Measurements from ENCODE around the gene FOXN3.

FOXN3 gene

DNA sequence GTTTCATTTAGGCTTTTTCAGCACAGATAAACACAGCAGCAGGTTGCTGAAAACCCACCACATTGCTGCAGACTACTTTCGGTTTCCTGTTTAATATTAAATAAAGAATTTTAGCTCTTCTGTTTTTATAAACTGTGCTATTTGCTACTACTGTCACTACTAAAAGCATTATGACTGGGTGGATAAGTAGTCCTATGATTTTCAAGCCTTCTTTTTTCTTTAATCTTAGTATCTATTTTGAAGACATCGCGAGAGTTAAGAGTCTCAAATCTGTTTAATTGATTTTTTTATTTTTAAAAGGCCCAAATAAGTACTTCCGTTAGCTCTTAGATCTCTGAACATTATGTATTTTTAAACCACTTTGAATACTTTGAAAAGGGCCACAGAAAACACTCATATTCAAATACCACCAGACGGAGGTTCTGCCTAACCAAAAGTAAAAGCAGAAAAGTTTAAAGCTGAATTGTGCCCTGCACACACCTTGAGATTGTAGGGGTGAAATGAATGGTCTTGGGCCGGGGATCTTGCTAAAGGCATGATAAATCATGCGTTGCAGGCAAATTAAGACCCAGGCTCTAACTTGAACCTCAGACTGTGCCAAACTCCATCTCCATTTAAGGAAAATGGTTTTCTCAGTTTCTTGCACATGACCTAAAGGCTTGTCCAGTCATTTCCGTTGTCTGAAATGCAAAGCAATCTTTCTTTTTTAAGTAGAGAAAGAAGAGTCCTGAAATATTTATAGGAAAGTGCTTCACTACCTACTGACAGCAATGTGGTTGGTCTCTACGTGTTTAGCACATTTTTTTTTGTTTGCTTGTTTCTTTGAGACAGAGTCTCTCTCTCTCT, 13.6 kb upstream of the FOXN3 start:
- DNase-seq = peak; percentile 88

DNA sequence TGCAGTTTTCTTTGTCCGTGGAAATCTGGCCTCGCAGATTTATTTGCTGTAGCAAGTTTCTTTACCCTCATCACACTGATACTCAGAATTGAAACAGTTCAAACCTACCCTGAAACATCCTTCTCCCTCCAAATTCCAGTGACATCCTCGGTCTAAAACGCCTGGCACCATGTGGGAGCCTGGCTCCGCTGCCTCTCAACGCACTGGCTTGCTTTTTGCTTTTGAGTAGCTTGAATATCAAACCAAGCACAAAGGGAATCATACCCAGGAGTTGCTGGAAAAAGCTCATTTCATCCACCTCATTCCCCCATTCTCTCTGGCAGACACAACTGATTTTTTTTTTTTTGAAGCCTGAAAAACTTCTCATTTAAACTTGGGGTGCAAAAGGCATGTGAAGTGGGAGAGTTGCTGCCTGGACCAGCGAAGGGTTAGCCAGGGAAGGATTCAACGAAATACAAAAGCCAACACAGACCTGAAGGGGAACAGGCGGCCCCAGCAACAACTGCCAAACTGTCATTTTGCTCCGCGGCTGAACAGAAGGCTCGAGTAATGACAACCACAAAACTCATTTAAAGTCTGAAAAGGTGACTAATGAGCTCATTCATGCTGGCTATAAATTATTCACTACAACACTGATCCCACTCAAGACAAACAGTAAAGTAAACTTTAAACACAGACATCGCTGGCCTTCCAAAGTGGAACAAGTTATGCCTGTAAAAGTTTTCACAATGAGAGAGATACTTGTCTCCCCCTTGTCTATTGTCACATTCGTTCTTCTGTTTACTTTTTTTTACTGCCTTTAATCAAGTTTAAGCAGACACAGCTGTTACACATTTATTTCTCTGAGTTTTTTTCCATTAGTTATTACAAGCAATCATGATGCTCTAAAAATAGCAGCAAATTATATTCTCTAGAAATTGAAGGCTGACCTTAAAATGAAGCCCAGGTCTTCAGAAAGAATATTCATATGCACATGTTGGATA, 12.5 kb upstream of the FOXN3 start:
- peak; percentile 86 for DNase-seq

DNA sequence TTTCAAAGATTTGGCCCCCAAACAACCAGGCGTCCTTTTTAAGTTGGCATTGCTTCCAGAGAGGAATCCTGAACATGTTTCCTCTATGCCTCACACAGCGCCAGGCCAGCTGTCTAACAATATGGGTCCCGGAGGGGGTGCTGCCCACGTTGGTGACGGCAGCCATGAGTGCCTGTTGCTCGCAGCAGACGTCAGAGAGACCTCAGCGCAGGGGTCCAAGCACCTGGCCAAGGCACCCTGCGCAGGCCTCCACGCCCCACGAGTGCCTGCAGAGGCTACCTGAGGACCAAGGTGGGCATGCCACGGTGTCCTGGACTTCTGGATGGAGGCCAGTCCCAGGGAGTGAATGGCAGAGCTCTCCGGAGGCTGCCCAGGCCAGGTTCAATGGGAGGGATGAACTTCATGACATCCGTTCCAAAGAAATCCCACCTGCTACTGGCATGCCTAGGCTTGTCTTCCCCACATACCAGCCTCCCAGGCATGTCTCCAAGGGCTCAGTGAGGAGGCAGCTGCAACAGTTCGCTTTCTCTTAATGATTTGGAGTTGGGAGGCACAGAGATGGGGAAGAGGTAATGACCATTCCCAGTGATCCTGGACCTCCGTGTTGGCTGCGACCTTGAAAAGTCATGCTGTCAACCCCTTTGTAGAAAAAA, 11.6 kb upstream of the FOXN3 start:
- no peak for DNase-seq

DNA sequence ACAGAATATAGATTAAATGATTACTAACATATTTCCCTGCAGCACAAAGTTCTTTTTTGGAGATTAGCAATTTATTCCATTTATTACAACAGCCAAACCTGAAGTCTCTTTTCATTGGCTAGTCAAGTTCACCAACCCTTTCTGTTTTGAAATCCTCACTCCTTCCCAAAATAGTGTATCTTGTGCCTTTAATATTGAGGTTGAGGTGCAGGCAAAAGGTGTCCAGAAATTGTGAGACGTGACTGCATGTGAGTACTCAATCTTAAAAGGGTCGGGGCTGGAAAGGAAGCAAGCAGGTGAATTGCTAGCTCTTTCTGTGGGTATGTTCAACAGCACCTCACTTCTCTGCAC, 11.1 kb upstream of the FOXN3 start:
- no peak for DNase-seq

DNA sequence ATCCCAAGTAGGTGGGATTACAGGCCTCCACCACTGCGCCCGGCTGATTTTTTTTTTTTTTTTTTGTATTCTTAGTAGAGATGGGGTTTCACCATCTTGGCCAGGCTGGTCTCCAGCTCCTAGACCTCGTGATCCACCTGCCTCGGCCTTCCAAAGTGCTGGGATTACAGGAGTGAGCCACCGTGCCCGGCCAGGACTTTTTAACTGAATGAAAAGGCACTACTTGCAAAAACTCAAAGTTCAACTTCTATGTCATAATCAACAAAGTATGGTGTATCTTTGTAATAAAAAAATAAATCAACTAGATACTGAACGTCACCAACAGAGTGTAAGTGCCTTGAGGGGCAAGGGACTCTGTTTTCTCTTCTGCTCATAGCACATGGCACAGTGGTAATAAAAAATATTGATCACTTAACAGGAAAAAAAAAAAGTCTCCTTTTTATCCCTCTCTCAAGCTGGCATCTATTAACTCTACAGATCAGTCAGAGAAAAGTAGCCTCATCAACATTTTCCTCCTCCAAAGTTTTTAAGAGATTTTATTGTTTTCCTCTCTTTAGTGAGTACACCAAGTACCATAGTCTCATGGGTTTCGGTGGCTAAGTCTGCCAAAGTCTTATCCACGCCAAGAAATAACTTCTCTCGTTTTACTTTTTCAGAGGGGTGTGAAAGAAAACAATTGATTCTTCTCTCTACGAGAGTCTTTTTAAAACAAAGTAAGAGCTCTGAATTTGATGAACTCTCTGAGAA, 10.6 kb upstream of the FOXN3 start:
- DNase-seq = no peak

DNA sequence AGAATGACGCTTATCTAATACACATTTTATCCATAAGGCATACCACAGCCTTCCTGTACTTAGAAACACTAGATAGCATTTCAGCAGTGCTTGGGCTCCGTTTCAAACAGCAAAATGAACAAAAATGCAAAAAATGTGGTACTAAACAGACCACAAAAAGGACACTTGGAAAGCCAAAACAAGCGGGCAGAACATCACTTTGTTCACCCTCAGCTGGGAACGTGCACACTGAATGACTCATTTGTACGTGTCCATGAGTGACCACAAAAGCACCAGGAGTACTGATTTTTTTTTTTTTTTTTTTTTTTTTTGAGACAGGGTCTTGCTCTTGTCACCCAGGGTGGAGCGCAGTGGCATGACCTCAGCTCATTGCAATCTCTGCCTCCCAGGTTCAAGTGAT, 8.9 kb upstream of the FOXN3 start:
- DNase-seq = peak; percentile 69

DNA sequence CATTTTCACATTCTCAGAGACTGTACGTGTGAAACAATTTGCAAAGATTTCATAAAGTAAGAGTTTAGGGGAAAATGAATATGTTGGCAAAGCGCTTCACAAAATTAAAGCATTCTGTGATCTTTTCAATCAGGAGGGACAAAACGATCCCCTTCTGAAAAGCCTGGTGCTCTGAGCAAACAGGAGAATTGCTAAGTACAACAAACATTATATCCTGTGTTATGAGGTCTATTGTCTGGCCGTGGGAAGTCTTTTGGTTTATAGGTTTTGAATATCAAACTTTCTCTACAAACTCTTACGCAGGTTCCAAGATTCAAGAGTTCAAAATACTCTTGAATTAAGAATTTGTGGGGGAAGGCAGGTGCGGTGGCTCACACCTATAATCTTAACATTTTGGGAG, 7.2 kb upstream of the FOXN3 start:
- no peak for DNase-seq

DNA sequence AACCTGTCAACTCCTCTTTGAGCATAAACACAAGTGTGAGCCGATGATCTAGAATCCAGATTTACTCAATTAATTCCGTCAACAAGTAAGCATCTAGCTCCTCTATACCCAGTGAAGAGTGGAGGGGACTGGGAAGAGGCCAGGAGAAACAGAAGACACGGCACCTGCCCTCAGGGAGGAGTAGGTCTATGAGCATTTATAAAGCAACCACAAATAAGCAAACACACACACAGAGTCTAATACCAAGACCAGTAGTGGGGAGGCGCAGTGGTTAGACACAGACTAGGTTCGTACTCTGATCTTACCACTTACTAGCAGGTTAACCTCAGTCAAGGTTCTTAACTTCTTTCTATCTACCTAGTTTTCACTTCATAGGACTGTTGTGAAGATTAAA, 5.9 kb upstream of the FOXN3 start:
- no peak for DNase-seq

DNA sequence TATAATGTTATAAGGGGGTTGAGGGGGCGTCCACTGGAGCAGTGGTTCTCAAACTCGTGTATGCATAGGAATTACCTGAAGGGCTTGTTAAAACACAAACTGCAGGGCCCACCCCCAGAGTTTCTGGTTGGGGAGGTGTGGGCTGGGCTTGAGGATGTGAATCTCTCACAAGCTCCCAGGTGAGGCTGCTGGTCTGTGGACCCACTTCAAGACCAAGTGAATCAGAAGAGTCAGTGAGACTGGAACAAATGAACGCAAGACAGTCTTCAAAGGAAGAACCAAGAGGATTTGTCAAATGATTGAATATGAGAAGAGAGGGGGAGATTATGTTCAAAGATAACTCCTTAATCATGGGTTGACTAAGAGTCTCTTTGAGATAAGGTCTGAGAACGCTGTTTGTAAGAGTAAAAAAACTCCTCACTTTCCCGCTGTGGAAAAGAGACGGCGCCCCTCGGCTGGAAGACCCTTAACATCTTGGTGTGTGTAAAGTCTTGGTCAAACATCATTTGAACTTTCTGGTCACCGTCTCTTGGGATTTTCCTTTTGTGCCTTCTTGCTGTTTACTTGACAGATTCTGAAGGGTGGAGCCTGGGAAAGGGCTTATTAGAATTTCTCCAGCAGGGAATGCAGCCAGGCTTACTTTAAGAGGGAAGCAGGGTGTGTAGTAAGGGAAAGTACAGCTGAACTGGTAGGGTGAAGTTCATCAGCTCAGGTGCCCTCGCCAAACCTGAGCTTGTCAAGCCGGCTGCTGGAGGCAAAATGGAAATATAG, 5.3 kb upstream of the FOXN3 start:
- DNase-seq = peak; percentile 40

DNA sequence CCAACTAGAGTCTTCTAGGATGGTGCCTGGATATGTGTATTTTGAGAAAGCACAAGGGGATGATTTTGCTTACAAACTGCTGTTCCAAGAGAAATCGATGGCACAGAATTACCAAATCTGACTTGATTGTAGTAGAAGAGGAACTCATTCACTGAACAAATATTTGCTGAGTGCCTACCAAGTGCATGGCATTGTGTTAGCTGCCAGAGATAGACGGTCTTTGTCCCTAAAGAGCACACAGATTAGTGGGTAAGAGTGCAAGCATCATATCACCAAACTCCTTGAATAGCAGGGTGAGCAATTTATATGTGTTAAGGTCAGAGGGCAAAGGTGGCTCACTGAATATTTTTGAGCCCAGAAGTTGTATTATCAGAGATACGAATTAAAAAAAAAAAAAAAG, 3.5 kb upstream of the FOXN3 start:
- no peak for DNase-seq

DNA sequence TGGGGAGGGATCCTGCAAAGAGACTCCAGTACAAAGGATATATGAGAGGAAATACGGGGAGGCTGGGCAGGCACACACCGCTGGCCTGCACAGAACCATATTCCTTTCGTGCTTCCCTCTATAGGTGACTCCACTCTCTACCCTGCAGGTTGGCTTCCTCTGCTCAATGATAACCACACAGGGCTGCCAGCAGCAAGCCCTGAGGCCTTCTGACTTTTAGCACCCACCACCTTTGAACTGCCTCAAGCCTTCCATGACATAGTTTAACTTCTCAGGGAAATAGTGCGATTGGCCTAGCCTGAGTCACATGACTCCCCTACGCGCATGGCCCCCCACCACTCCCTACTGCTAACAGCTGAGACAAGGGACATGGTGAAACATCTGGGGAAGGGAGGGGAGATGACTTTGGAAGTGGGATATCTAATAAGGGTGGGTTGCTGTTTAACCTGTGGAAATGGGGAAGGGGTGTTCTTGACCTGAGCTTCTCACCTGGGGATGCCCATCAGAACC, 3.0 kb upstream of the FOXN3 start:
- DNase-seq = no peak

DNA sequence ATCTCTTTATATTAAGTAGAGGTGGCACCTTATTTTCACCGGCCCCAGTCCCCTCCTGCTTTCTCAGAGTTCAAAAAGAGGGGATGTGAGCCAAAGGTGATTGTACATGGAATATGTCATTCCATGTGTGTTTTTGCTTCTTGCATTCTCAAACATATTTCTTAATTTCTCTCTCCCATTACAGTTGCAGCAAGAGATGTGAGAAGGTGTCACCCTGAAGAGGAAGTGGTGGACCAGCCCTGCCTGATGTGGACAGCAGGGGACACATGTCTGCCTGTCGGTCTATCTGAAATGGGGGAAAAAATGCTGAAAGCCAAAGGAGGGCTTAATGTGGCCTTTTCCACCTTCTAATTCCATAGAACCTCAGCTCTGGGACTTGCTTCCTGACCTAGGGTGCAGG, 1.9 kb upstream of the FOXN3 start:
- no peak for DNase-seq

DNA sequence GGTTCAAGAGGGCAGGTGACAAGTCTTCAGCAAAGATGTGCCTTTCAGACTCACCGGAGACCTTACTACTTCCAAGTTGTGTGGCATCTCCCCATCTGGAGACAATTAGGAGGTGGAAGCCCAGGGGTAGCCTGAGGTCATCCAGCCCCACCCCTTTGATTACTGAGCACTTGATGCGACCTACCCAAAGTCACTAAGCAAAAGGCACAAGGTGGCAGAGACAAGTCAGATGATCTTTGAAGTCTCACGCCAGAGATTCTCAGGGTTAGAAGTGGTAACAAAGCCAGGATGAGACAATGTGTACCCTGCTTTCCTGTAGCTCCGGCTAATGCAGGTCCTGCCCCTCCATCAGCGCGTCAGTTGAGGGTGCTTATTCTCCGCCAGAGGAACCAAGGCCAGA, 1.4 kb upstream of the FOXN3 start:
- DNase-seq = no peak

DNA sequence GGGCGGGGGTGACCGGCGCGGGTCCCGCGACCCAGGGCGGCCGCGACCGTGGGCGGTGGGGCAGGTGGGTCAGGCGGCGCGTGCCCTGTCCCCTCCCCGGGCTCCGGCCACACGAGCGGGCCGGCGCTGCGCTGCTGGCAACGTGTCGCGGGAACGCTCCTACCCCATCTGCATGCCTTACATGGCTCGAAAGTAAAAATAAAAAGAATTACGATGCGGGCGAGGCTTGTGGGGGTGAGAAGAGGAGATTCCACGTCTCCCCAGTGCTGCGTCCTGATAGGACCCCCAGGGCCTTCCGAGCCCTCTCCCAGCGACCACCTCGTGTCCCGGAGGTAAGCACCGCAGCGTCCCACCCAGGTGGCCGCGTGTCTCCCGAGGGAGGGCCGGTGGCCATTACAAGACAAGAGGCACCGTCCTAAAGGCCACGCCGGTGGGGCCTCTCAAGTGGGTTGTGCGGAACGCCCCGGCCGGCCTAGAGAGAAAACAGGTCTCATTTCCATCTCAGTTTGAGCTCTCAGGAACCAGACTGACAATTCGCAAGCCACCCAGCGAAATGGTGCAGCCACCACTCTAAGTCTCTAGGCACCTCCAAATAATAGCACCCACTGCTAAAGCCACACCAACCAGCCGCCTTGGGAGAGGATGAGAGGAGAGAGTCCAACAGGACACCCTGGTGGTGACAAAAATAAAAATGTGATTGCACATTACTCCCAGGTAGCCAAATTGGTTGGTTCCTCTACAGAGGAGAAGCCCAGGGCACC, 612 bp upstream of the FOXN3 start:
- DNase-seq = peak; percentile 79

DNA sequence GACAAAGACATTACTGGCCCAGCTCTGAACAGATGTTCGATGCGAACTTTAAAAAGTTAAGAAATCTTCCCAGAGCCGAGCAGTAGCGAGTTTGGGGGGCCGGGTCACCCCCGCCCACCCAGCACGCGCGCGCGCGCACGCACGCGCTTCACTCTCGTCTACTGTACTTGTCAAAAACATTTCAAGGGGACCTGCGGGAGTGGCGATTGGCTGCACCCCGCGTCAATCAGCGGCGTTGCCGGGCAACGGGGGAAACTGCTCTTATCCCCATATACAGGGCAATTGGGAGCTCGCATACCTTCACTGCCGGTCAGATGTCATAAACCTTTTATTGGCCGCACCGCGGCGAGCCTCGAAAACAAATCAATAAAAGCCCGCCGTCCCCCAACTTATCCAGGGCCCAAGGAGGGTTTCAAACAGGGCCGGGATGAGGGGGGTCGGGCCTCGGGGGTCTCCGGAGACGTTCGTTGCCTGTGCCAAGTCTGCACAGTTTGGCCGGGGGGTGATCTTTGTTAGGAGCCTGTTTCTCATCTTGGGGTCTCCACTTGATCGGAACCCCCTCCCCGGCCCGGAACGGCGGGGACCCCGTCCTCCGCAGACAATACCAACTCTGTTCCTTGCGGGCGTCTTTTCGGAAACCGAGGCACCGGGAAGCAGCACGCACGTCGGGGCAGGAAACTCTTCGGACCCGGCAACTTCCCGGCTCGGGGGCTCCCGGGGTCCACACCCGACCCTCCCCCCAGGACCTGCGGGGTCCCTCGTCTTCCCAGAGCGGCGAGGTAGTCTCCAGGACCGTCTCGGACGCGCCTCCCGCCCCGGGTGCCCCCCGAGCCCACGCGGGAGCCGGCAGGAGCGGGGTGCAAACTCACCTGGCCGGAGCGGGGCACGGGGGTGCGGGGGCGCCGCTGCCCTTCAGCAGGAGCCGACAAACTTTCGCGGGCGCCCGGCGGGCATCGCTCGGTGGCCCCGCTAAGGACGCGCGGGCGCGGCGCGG, 734 bp downstream of the FOXN3 start:
- peak; percentile 98 for DNase-seq

DNA sequence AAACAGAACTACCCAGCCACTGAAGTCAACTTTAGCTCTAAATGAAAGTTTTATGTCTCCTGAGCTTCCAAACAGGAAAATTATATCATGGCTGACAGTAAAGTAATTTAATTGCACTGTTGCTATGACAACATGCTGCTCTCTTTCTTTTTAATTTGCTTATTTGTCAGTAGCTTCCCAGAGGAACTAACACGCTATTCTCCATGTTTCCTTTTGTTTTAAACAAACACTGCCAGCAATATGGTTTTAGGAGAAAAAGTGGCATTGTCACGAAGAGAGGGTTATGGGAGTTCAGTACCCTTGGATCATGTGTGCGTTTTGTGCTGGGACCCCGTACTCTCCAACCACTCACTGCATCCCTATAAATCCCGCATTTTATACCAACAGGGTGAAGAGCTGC, 1.9 kb downstream of the FOXN3 start:
- no peak for DNase-seq

DNA sequence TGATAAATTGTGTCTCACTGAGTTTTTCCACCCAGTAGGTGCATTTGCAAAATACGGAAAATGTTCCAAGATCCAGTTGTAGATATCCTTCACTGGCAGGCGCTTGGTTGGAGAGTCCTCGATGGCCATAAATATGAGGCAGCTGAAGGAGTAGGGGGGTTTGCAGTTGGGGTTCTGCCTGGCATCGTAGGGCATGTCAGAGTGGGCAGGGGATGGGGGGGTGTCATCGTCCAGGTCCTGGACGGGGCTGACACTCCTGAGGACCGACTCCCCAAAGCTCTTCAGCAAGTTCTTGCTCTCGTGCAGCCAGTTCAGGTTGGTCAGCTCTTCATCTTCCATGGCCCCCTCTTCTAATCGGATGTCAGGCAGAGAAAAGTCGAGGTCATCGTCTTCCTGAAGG, 5.1 kb downstream of the FOXN3 start:
- no peak for DNase-seq

DNA sequence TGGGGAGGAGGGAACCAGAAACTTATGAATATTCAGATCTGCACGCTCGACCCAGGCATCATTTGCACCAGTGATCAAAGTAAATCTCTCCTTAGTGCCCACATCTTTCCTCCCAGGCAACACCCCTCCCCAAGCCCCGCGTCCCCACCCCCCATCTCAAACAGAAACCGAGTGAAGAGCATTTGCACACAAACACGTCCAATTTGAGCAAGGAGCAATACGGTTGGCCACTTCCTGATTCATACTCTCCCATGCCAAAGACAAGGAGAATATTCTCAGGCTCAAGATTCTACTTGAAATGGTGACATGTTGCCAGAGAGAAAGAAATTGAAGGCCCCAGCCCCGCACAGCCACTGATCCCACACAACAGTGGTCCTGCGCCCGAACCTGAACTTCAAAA, 7.1 kb downstream of the FOXN3 start:
- DNase-seq = no peak

DNA sequence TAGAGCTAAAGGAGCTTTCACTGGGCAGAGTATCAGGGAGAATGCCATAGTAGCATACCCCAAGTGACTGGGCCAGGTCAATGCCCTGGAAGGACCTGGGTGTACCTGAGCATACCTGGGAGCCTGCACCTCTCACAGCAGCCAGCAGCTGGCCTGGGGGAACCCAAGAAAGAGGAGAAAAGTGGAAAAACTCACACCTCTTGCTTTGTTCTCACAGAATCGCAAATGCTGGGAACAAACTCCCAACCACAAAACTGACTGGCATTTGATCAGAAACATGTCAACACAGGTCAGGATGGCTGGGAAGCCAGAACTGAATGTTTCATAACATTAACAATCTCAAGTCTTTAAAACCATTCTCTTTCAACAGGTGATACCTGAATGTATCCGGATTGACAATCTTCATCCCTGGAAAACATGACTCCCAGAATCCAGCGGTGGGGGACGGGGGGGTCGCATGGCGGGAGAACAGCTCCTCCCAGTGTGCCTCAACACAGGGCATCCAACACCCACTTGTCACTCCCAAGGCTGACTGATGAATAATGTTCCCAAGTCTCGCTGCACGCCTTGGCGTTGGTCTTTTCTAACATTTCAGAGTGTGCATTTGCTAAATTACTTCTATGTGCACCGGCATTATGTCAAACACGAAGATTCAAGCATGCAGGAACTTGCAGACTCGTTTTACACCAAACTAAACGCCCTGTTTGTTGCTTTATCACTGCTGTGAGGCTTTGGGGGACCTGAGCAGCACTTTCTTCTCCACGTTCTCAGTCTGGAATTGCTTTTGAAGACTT, 7.9 kb downstream of the FOXN3 start:
- no peak for DNase-seq
